Esophagus squamous epithelium (tissue), 4 donors: ENCODE measurements around the gene PTPRM.

Source experiments
- CTCF ChIP-seq, 6 experiments: fragments of 450-650 bp in 4 of 6; fragments of 200-600 bp in 2 of 6; sonication (generic) in 2 of 6; IDR thresholded peaks; one replicate each; pipeline ENCODE4 v1.5.1; 2016 to 2019; ENCODE audit warnings: antibody characterized with exemption in 6 of 6, mild to moderate bottlenecking in 4 of 6, moderate library complexity in 4 of 6
- POLR2A ChIP-seq, 4 donors: fragments of 450-650 bp; IDR thresholded peaks; one replicate each; pipeline ENCODE4 v1.6.1; 2017; ENCODE audit warnings: antibody characterized with exemption in 4 of 4, mild to moderate bottlenecking in 4 of 4, moderate library complexity in 3 of 4

GRCh38 chr18:8049147-8049546 lies 482.0 kb downstream of the PTPRM start:
- TF ChIP-seq CTCF (IDR thresholded peaks at IDR 0.05) (no peak), POLR2A (IDR thresholded peaks at IDR 0.05) (no peak)
